Uterus (tissue), 4 donors: ENCODE results near the gene ZSWIM3. TPM values are rescaled to one million over a fixed set of nuclear protein-coding genes. Genes with fewer than 3 reads are reported as not detected.
A peak's percentile ranks its signal among the peaks of the same experiment; 100 is the strongest.

ENCODE experiments used
- DNase-seq, 2 donors: peaks; one replicate each; pipeline ENCODE4 v3.0.0-alpha.2; 2019 to 2020
- H3K27ac ChIP-seq, 2 donors: fragments of 200-600 bp; sonication (generic); 1 replicate in 1 of 2; 2 replicates in 1 of 2; pipeline ENCODE4 v1.5.1; 2016 to 2018
- H3K27me3 ChIP-seq, 2 donors: fragments of 200-600 bp; sonication (generic); one replicate each; pipeline ENCODE4 v1.5.1; 2018 to 2019; ENCODE audit warnings: control low read depth in 1 of 2
- H3K36me3 ChIP-seq, 2 donors: fragments of 200-600 bp; sonication (generic); one replicate each; pipeline ENCODE4 v1.5.1; 2019; ENCODE audit warnings: control low read depth in 1 of 2
- H3K4me1 ChIP-seq, 2 donors: fragments of 200-600 bp; sonication (generic); one replicate each; pipeline ENCODE4 v1.5.1; 2018 to 2019; ENCODE audit warnings: control low read depth in 1 of 2
- H3K4me3 ChIP-seq, 2 donors: fragments of 200-600 bp; sonication (generic); 1 replicate in 1 of 2; 2 replicates in 1 of 2; pipeline ENCODE4 v1.5.1; 2018 to 2019; ENCODE audit warnings: mild to moderate bottlenecking in 1 of 2
- H3K9me3 ChIP-seq, 2 donors: fragments of 200-600 bp; sonication (generic); one replicate each; pipeline ENCODE4 v1.5.1; 2019; ENCODE audit warnings: control low read depth in 1 of 2
- POLR2A ChIP-seq, 2 donors: fragments of 450-650 bp; IDR thresholded peaks; one replicate each; pipeline ENCODE4 v1.6.1; 2016; ENCODE audit warnings: antibody characterized with exemption in 2 of 2, mild to moderate bottlenecking in 1 of 2, moderate library complexity in 1 of 2
- intact Hi-C: fragments of 100-400 bp; cut with DNase I; formaldehyde crosslinking; loops from one replicate; pipeline ENCODE4 v1.15.1; 2023; ENCODE audit warnings: low total_unique reads
- total RNA-seq, 4 donors: library from RNA; depleted of rRNA in 3 of 4; stranded (reverse); fragments of >200 nt in 3 of 4; gene quantifications; one replicate each; pipeline versions ENCODE4 v1.1.0 to v1.2.4, GENCODE V29; 2014 to 2023
- TF ChIP-seq, protein P1 (sequence below), 4 experiments: fragments of 200-600 bp in 2 of 4; fragments of 450-650 bp in 2 of 4; sonication (generic) in 2 of 4; IDR thresholded peaks; one replicate each; pipeline ENCODE4 v1.5.1; 2016 to 2019; ENCODE audit warnings: antibody characterized with exemption in 4 of 4, mild to moderate bottlenecking in 2 of 4, moderate library complexity in 1 of 4
- donor health status: DM: yes; HTN: yes; CAD: no.

Gene ZSWIM3
- total RNA-seq, 4 donors from 2014 or later: 3.1 to 9.2 (median 4.3) TPM

- Histone ChIP-seq H3K36me3 (no peaks in the 10 kb centered on the region), H3K4me1 (peaks cover 0 to 7% of the 10 kb centered on the region in 2 donors), H3K27ac (no peak overlapping the region), H3K9me3 (no peaks in the 10 kb centered on the region), H3K4me3 (no peak overlapping the region), H3K27me3 (no peaks in the 10 kb centered on the region)
- intact Hi-C loops: no loop called here
- DNase-seq: no peak
- TF ChIP-seq, protein P1, sequence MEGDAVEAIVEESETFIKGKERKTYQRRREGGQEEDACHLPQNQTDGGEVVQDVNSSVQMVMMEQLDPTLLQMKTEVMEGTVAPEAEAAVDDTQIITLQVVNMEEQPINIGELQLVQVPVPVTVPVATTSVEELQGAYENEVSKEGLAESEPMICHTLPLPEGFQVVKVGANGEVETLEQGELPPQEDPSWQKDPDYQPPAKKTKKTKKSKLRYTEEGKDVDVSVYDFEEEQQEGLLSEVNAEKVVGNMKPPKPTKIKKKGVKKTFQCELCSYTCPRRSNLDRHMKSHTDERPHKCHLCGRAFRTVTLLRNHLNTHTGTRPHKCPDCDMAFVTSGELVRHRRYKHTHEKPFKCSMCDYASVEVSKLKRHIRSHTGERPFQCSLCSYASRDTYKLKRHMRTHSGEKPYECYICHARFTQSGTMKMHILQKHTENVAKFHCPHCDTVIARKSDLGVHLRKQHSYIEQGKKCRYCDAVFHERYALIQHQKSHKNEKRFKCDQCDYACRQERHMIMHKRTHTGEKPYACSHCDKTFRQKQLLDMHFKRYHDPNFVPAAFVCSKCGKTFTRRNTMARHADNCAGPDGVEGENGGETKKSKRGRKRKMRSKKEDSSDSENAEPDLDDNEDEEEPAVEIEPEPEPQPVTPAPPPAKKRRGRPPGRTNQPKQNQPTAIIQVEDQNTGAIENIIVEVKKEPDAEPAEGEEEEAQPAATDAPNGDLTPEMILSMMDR (IDR thresholded peaks at IDR 0.05): no peak
- no peak for TF ChIP-seq POLR2A (IDR thresholded peaks at IDR 0.05)
Measured at GRCh38 chr20:45883100-45883469, 25.7 kb downstream of the ZSWIM3 start.

- H3K36me3 ChIP-seq: no peaks in the 10 kb centered on the region
- TF ChIP-seq, protein P1 (IDR thresholded peaks at IDR 0.05): no peak
- TF ChIP-seq POLR2A (IDR thresholded peaks at IDR 0.05): no peak
- intact Hi-C loops: no loop called here
- peaks cover 2 to 5% of the 10 kb centered on the region in 2 donors for H3K4me1 ChIP-seq
- no peaks in the 10 kb centered on the region for H3K27me3 ChIP-seq
- DNase-seq: no peak
- H3K4me3 ChIP-seq: no peak overlapping the region
- no peaks in the 10 kb centered on the region for H3K9me3 ChIP-seq
- no peak overlapping the region for H3K27ac ChIP-seq
Measured at GRCh38 chr20:45886590-45887345, 29.4 kb downstream of the ZSWIM3 start.

- no peaks in the 10 kb centered on the region for H3K27me3 ChIP-seq
- TF ChIP-seq, protein P1 (IDR thresholded peaks at IDR 0.05): no peak
- TF ChIP-seq POLR2A (IDR thresholded peaks at IDR 0.05): no peak
- H3K36me3 ChIP-seq: no peaks in the 10 kb centered on the region
- H3K4me1 ChIP-seq: peaks cover 3 to 7% of the 10 kb centered on the region in 2 donors
- intact Hi-C loops: no loop called here
- H3K27ac ChIP-seq: no peak within 1 kb of the TSS
- DNase-seq: no peak
- no peaks in the 10 kb centered on the region for H3K9me3 ChIP-seq
- no peak within 1 kb of the TSS for H3K4me3 ChIP-seq
Measured at GRCh38 chr20:45887346-45887715, 29.9 kb downstream of the ZSWIM3 start, which contains the start of gene SPATA25. Gene SPATA25, minus strand, starts transcription at chr20:45887622. Its CDS starts 32 bp downstream, at chr20:45887590.

- DNase-seq: no peak
- H3K4me3 ChIP-seq: no peak overlapping the region
- H3K9me3 ChIP-seq: no peaks in the 10 kb centered on the region
- peaks cover 3 to 7% of the 10 kb centered on the region in 2 donors for H3K4me1 ChIP-seq
- H3K27me3 ChIP-seq: no peaks in the 10 kb centered on the region
- intact Hi-C loops: no loop called here
- no peak overlapping the region for H3K27ac ChIP-seq
- no peak for TF ChIP-seq POLR2A (IDR thresholded peaks at IDR 0.05)
- TF ChIP-seq, protein P1 (IDR thresholded peaks at IDR 0.05): no peak
- H3K36me3 ChIP-seq: no peaks in the 10 kb centered on the region
Measured at GRCh38 chr20:45888681-45889080, 31.3 kb downstream of the ZSWIM3 start.

DNA sequence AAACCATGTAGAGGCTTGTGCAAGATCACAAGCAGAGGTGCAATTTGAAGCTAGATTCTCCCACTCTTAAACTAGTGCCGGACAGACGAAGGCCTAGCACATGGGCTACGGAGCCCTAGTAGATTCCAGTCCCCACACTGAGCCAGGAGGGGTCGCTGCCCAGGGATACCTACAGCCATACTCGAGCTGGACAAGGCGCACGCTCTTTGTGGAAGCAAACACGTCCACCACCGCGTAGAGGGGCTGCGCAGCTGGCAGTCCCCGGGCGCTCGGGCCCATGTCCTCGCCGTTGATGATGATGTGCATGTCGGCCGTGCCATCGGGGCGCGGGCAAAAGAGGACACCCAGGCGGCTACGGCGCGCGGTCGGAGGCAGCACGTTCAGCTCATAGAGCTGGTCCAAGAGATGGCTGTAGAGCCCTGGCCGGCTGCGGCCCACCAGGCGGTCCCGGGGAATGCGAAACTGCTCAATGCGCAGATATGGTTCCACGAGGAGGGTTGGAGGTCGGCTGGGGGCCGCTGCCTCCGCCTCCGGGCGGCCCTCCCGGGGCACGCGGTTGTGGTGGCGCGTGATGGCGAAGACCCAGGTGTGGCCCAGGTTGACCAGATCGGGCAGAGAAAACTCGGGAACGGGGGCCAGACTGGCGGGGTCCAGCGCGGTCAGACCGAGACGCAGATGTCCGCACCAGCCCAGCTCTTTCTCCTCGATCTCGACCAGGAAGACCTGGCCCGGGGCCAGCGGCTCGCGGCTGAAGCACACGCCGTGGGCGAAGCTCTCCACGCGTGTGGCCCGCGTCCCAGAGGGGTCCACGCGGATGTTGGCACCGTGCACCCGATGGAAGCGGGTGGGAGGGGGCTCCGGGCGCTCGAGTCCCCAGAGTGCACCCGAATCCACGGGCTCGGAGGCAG is 32.9 kb downstream of the ZSWIM3 start:
- Histone ChIP-seq H3K9me3 (no peaks in the 10 kb centered on the region), H3K27me3 (no peaks in the 10 kb centered on the region), H3K4me3 (peak overlapping the region; percentile 76 to 92), H3K27ac (peak overlapping the region; percentile 87 to 92), H3K36me3 (no peaks in the 10 kb centered on the region), H3K4me1 (peaks cover 3 to 7% of the 10 kb centered on the region in 2 donors)
- DNase-seq: peak; percentile 84 to 85
- TF ChIP-seq, protein P1 (IDR thresholded peaks at IDR 0.05): peak; percentile 68 to 76 (median 72)
- no peak for TF ChIP-seq POLR2A (IDR thresholded peaks at IDR 0.05)
- intact Hi-C loops: no loop called here
